Cardiac fibroblast (primary cell): ENCODE measurements around the gene ACVRL1.
A peak's percentile ranks its signal among the peaks of the same experiment; 100 is the strongest.

Source experiments
- DNase-seq, 2 donors: peaks; one replicate each; pipeline versions ENCODE4 v3.0.0 to v3.0.0-alpha.2; 2010; ENCODE audit warnings: low read depth in 2 of 2
- H3K4me3 ChIP-seq, 2 donors: replicated peaks in 1 of 2; 1 replicate in 1 of 2; 2 replicates in 1 of 2; pipeline ENCODE4 v1.5.1; 2011; ENCODE audit warnings: low read depth in 2 of 2, low read length in 2 of 2, mild to moderate bottlenecking in 2 of 2, moderate library complexity in 1 of 2
- CTCF ChIP-seq: IDR thresholded peaks from one replicate; pipeline ENCODE4 v1.5.1; 2011; ENCODE audit warnings: low read depth, mild to moderate bottlenecking, low read length, inconsistent platforms

The ACVRL1 gene

GRCh38 chr12:51961834-51962233 is 54.5 kb downstream of the ACVRL1 start:
- DNase-seq = no peak
- TF ChIP-seq CTCF = no peak
- no peak overlapping the region for H3K4me3 ChIP-seq

GRCh38 chr12:51962737-51963136 is 55.4 kb downstream of the ACVRL1 start:
- DNase-seq = no peak
- no peak overlapping the region for H3K4me3 ChIP-seq
- no peak for TF ChIP-seq CTCF

- DNase-seq = no peak
- no peak for TF ChIP-seq CTCF
- H3K4me3 ChIP-seq = no peak overlapping the region
Observed at GRCh38 chr12:51963477-51963876, 56.2 kb downstream of the ACVRL1 start.

GRCh38 chr12:51969643-51970042 is 62.3 kb downstream of the ACVRL1 start:
- no peak for TF ChIP-seq CTCF
- H3K4me3 ChIP-seq = no peak overlapping the region
- no peak for DNase-seq

GRCh38 chr12:51970904-51971646 is 63.8 kb downstream of the ACVRL1 start:
- peak; percentile 44 to 68 for DNase-seq
- H3K4me3 ChIP-seq = no peak overlapping the region
- peak; percentile 58 for TF ChIP-seq CTCF

- no peak overlapping the region for H3K4me3 ChIP-seq
- peak; percentile 33 to 52 for DNase-seq
- no peak for TF ChIP-seq CTCF
Observed at GRCh38 chr12:51971679-51972421, 64.5 kb downstream of the ACVRL1 start.
